ENCODE measurements around the gene PLXNA2. TPM values are rescaled to one million over a fixed set of nuclear protein-coding genes. Genes with fewer than 3 reads are reported as not detected.

The PLXNA2 gene
- polyA plus RNA-seq, 4 donors = 10.7 to 17.8 (median 12.8) TPM

DNA sequence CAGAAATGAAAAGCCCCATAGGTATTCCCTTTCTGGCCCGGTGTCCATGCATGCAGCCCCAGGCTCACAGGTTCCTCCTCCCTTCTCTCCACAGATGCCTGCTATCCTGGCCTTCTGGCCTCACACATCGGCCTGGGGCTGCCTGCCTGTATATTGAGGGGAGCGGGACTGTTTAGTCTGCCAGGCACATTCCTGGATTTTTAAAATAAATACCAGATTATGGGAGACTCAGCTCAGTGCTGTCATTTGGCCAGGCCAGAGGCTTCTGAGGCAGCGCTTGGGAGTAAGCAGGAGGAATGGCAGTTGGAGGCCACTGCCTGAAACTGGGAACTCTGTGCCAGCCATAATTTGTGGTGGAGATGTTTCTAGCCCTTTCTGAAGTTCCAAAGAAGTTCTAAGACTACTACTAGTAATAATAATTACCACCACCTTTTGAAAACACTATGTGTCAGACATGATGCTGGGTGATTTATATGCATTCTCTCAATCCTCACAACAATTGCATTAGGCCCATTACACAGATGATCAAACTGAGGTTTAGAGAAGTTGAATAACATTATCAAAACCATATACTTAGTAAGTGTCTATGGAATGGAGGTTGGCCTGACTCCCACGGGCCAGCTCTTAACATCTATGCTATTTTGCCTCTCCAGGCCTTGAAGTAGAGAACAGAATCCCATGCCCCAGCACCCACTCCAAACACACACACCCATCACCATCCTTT is 107.6 kb downstream of the PLXNA2 start:
- H3K4me1 ChIP-seq (ENCODE audit: control insufficient read depth in 3 of 3, insufficient read depth in 2 of 3, low read depth in 1 of 3, low read length in 2 of 3) = peaks cover 0 to 25% (median 3%) of the 10 kb centered on the region in 3 donors
- H3K9me3 ChIP-seq (ENCODE audit: control insufficient read depth in 2 of 2, insufficient read depth in 1 of 2, low read depth in 1 of 2, low read length in 1 of 2) = no peaks in the 10 kb centered on the region
- FAIRE-seq = no peak
- 77 to 86% (median 86%) methylated on average over 5 of the region's 5 CpGs for WGBS, 3 donors
- H3K27me3 ChIP-seq (ENCODE audit: control insufficient read depth in 3 of 3, insufficient read depth in 3 of 3, low read length in 3 of 3) = no peaks in the 10 kb centered on the region
- H3K27ac ChIP-seq (ENCODE audit: low read depth in 1 of 3, low read length in 2 of 3) = no peak overlapping the region
- peaks cover 0 to 17% (median 2%) of the 10 kb centered on the region in 3 donors for H3K36me3 ChIP-seq (ENCODE audit: control insufficient read depth in 3 of 3, insufficient read depth in 2 of 3, low read depth in 1 of 3, low read length in 3 of 3)
- no peak for DNase-seq
- no peak overlapping the region for H3K4me3 ChIP-seq (ENCODE audit: low read depth in 1 of 3, low read length in 3 of 3)

DNA sequence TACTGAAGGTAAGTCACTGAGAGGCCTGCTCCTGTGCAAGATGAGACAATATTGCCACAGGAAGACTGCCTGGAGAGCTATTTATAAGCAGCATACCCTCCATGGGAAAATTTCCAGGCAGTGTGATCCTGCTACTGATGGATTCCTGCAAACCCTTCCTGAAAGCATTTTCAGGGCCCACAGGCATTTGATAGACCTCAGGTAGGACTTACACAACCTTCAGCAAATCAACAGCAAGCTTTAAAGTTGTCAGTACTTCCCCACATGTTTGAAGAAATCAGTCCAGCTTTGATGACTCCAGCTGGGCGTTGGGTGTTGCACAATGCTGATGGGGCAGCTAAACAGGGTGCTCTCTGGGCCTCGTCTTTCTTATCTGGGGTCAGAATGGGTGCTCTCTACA is 108.8 kb downstream of the PLXNA2 start:
- no peaks in the 10 kb centered on the region for H3K9me3 ChIP-seq (ENCODE audit: control insufficient read depth in 2 of 2, insufficient read depth in 1 of 2, low read depth in 1 of 2, low read length in 1 of 2)
- H3K4me3 ChIP-seq (ENCODE audit: low read depth in 1 of 3, low read length in 3 of 3) = no peak overlapping the region
- no peaks in the 10 kb centered on the region for H3K27me3 ChIP-seq (ENCODE audit: control insufficient read depth in 3 of 3, insufficient read depth in 3 of 3, low read length in 3 of 3)
- peaks cover 0 to 18% (median 3%) of the 10 kb centered on the region in 3 donors for H3K4me1 ChIP-seq (ENCODE audit: control insufficient read depth in 3 of 3, insufficient read depth in 2 of 3, low read depth in 1 of 3, low read length in 2 of 3)
- H3K27ac ChIP-seq (ENCODE audit: low read depth in 1 of 3, low read length in 2 of 3) = no peak overlapping the region
- WGBS, 3 donors = 0 to 54% (median 25%) methylated on average over 2 of the region's 2 CpGs
- DNase-seq = peak; percentile 43 to 71
- no peak for FAIRE-seq
- peaks cover 0 to 15% (median 2%) of the 10 kb centered on the region in 3 donors for H3K36me3 ChIP-seq (ENCODE audit: control insufficient read depth in 3 of 3, insufficient read depth in 2 of 3, low read depth in 1 of 3, low read length in 3 of 3)

DNA sequence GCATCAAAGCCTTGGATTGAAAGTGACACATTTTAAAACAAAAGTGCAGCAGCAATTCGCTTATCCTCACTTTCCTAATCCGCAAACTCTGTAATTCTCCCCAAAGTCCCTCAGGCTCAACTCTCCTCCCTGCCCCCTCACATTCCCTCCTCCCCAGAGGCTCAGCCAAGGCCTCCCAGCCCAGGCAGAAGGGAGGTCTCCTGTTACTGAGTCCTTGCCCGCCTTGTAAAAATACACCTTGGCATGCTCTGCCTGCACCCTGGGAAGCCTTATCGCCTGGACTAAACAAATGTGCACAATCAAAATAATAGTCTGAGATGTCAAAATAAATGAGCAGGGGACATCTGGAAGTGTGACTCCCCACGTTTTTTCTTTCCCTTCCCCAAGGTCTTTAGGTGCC is 109.7 kb downstream of the PLXNA2 start:
- H3K9me3 ChIP-seq (ENCODE audit: control insufficient read depth in 2 of 2, insufficient read depth in 1 of 2, low read depth in 1 of 2, low read length in 1 of 2) = no peaks in the 10 kb centered on the region
- H3K27ac ChIP-seq (ENCODE audit: low read depth in 1 of 3, low read length in 2 of 3) = no peak overlapping the region
- H3K4me1 ChIP-seq (ENCODE audit: control insufficient read depth in 3 of 3, insufficient read depth in 2 of 3, low read depth in 1 of 3, low read length in 2 of 3) = peaks cover 0 to 18% (median 3%) of the 10 kb centered on the region in 3 donors
- H3K27me3 ChIP-seq (ENCODE audit: control insufficient read depth in 3 of 3, insufficient read depth in 3 of 3, low read length in 3 of 3) = no peaks in the 10 kb centered on the region
- FAIRE-seq (no peak), DNase-seq (no peak)
- 68 to 69% (median 69%) methylated on average over 5 of the region's 5 CpGs for WGBS, 3 donors
- peaks cover 0 to 12% (median 2%) of the 10 kb centered on the region in 3 donors for H3K36me3 ChIP-seq (ENCODE audit: control insufficient read depth in 3 of 3, insufficient read depth in 2 of 3, low read depth in 1 of 3, low read length in 3 of 3)
- H3K4me3 ChIP-seq (ENCODE audit: low read depth in 1 of 3, low read length in 3 of 3) = no peak overlapping the region

DNA sequence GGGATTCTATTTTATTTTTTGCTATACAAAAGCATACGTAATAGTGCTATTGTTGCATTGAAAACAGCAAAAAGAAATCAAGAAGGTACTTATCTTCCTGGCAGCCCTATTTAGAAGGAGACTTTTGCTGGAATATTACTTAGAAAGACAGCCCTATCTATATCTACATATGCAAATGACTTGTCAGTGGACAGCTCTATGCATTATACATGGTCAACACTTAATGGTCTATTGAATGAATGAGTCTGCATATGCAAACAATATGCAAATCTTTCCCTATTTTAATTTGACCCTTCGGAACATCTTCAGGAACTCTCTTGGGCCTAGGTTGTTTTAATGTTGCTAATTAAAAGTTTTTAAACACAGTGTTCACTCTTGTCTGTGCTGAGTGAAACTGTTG is 110.8 kb downstream of the PLXNA2 start:
- H3K4me3 ChIP-seq (ENCODE audit: low read depth in 1 of 3, low read length in 3 of 3) = no peak overlapping the region
- H3K36me3 ChIP-seq (ENCODE audit: control insufficient read depth in 3 of 3, insufficient read depth in 2 of 3, low read depth in 1 of 3, low read length in 3 of 3) = peaks cover 0 to 10% (median 0%) of the 10 kb centered on the region in 3 donors
- peaks cover 0 to 15% (median 3%) of the 10 kb centered on the region in 3 donors for H3K4me1 ChIP-seq (ENCODE audit: control insufficient read depth in 3 of 3, insufficient read depth in 2 of 3, low read depth in 1 of 3, low read length in 2 of 3)
- no peaks in the 10 kb centered on the region for H3K27me3 ChIP-seq (ENCODE audit: control insufficient read depth in 3 of 3, insufficient read depth in 3 of 3, low read length in 3 of 3)
- WGBS, 3 donors = 92 to 94% (median 92%) methylated on average over 2 of the region's 2 CpGs
- DNase-seq (no peak), FAIRE-seq (no peak)
- H3K27ac ChIP-seq (ENCODE audit: low read depth in 1 of 3, low read length in 2 of 3) = no peak overlapping the region
- no peaks in the 10 kb centered on the region for H3K9me3 ChIP-seq (ENCODE audit: control insufficient read depth in 2 of 2, insufficient read depth in 1 of 2, low read depth in 1 of 2, low read length in 1 of 2)

DNA sequence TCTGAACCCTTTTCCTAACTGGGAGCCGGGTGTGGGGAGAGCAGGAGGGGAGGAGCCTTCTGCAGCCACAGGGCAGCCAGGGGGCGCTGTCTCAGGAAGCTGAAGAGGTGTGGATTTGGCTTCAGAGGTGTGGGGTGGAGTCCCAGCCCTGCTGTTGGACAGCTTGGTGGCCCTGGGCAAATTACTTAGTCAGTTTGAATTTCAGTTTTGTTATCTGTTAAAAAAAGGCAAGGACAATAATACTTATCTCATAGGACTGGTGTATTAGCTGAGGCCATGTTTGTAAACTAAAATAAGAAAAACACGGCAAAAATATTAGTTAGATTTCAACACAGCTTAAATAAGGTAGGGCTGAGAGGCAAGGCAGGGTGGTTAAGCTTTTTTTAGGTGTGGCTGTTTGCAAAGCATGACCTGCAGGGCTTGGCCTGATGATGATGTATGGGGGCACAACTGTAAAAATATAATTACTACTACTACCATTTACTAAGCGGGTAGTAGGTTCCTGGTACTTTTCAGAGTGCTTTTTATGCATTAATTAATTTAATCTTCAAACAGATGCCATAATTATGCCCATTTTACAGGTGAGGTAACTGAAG is 111.8 kb downstream of the PLXNA2 start:
- WGBS, 3 donors = 13 to 36% (median 29%) methylated on average over 4 of the region's 4 CpGs
- Histone ChIP-seq H3K4me3 (ENCODE audit: low read depth in 1 of 3, low read length in 3 of 3) (no peak overlapping the region), H3K27me3 (ENCODE audit: control insufficient read depth in 3 of 3, insufficient read depth in 3 of 3, low read length in 3 of 3) (no peaks in the 10 kb centered on the region), H3K36me3 (ENCODE audit: control insufficient read depth in 3 of 3, insufficient read depth in 2 of 3, low read depth in 1 of 3, low read length in 3 of 3) (peaks cover 0 to 10% (median 0%) of the 10 kb centered on the region in 3 donors), H3K27ac (ENCODE audit: low read depth in 1 of 3, low read length in 2 of 3) (peak overlapping the region in 1 of 3 donors; percentile 42), H3K4me1 (ENCODE audit: control insufficient read depth in 3 of 3, insufficient read depth in 2 of 3, low read depth in 1 of 3, low read length in 2 of 3) (peaks cover 0 to 15% (median 3%) of the 10 kb centered on the region in 3 donors), H3K9me3 (ENCODE audit: control insufficient read depth in 2 of 2, insufficient read depth in 1 of 2, low read depth in 1 of 2, low read length in 1 of 2) (no peaks in the 10 kb centered on the region)
- DNase-seq = peak; percentile 90 to 92
- no peak for FAIRE-seq

DNA sequence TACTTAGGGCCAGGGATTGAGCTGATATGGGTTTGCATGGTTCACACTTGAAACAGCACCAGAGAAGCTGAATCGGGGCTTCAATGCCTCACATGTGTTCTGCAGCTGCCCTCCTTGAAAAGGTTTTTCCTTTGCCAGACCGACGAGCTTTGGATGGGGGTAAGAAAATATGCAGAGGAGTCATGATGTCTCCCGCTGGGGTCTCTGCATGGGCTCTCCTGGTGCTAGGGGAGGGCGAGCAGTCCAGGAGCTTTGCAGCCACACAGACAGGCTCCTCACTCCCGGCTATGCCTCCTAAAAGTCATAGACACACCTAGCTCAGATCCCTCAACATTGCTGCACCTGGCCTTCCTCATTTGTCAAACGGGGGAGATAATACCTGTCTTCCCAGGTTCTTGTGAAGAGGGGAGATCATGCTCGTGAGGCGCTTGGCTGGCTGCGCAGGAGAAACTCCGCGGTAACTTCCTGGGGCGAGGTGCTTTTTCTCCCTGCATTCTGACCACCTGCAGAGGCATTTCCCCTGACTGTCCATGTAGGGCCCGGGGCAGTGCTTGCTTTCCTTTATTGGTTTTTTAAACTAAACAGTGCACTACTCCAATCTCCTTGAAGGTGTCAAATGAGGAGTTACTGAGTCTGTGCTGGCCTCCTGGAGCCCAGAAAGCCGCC is 112.4 kb downstream of the PLXNA2 start:
- peaks cover 0 to 15% (median 3%) of the 10 kb centered on the region in 3 donors for H3K4me1 ChIP-seq (ENCODE audit: control insufficient read depth in 3 of 3, insufficient read depth in 2 of 3, low read depth in 1 of 3, low read length in 2 of 3)
- H3K9me3 ChIP-seq (ENCODE audit: control insufficient read depth in 2 of 2, insufficient read depth in 1 of 2, low read depth in 1 of 2, low read length in 1 of 2) = no peaks in the 10 kb centered on the region
- no peak for FAIRE-seq
- WGBS, 3 donors = 14 to 45% (median 24%) methylated on average over 15 of the region's 15 CpGs
- H3K27ac ChIP-seq (ENCODE audit: low read depth in 1 of 3, low read length in 2 of 3) = peak overlapping the region in 1 of 3 donors; percentile 42
- no peak for DNase-seq
- H3K36me3 ChIP-seq (ENCODE audit: control insufficient read depth in 3 of 3, insufficient read depth in 2 of 3, low read depth in 1 of 3, low read length in 3 of 3) = peaks cover 0 to 11% (median 0%) of the 10 kb centered on the region in 3 donors
- H3K4me3 ChIP-seq (ENCODE audit: low read depth in 1 of 3, low read length in 3 of 3) = no peak overlapping the region
- H3K27me3 ChIP-seq (ENCODE audit: control insufficient read depth in 3 of 3, insufficient read depth in 3 of 3, low read length in 3 of 3) = no peaks in the 10 kb centered on the region

DNA sequence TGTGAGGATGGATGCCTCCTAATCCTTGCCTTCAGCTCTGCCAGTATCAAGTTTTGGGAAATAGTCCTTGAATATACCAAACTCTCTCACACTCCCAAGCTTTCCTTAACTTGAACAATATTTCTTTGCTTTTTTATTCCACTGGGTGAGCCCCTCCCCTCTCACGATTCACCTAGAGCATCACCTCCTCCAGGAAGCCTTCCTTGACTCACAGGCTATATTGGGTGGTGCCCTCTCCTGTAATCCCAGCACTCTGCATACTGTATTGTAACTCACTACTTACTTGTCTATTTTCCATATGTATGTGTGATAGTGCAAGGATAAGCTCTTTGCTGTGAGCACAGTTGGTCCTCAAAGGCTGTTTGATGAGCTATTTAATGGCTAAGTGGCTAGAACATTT is 114.7 kb downstream of the PLXNA2 start:
- no peak for DNase-seq
- FAIRE-seq = no peak
- no peaks in the 10 kb centered on the region for H3K27me3 ChIP-seq (ENCODE audit: control insufficient read depth in 3 of 3, insufficient read depth in 3 of 3, low read length in 3 of 3)
- H3K9me3 ChIP-seq (ENCODE audit: control insufficient read depth in 2 of 2, insufficient read depth in 1 of 2, low read depth in 1 of 2, low read length in 1 of 2) = no peaks in the 10 kb centered on the region
- H3K27ac ChIP-seq (ENCODE audit: low read depth in 1 of 3, low read length in 2 of 3) = no peak overlapping the region
- 86 to 97% (median 87%) methylated on average over 1 of the region's 1 CpG for WGBS, 3 donors
- peaks cover 0 to 3% (median 0%) of the 10 kb centered on the region in 3 donors for H3K36me3 ChIP-seq (ENCODE audit: control insufficient read depth in 3 of 3, insufficient read depth in 2 of 3, low read depth in 1 of 3, low read length in 3 of 3)
- peaks cover 0 to 10% (median 3%) of the 10 kb centered on the region in 3 donors for H3K4me1 ChIP-seq (ENCODE audit: control insufficient read depth in 3 of 3, insufficient read depth in 2 of 3, low read depth in 1 of 3, low read length in 2 of 3)
- H3K4me3 ChIP-seq (ENCODE audit: low read depth in 1 of 3, low read length in 3 of 3) = no peak overlapping the region

DNA sequence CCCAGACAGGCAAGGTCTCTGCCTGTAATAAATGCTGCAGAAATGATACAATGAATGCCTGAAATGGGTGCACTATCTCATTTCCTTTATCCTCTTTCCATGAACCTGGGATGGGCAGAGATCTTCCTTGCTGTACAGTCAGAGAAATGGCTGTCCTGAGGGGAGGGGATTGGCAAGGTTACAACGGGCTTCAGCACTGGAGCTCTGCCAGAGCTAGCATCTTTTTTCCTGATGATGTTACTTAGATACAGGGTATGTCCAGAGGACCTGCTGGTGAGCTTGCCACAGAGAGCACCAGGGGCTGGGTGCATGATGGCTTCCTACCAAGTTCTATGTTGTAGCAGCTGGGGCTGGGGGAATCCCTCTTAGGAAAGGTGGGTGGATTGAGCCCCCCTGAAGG is 115.1 kb downstream of the PLXNA2 start:
- 8 to 24% (median 14%) methylated on average over 1 of the region's 1 CpG for WGBS, 3 donors
- no peak for FAIRE-seq
- DNase-seq = no peak
- no peak overlapping the region for H3K27ac ChIP-seq (ENCODE audit: low read depth in 1 of 3, low read length in 2 of 3)
- no peaks in the 10 kb centered on the region for H3K27me3 ChIP-seq (ENCODE audit: control insufficient read depth in 3 of 3, insufficient read depth in 3 of 3, low read length in 3 of 3)
- no peak overlapping the region for H3K4me3 ChIP-seq (ENCODE audit: low read depth in 1 of 3, low read length in 3 of 3)
- peaks cover 0 to 10% (median 3%) of the 10 kb centered on the region in 3 donors for H3K4me1 ChIP-seq (ENCODE audit: control insufficient read depth in 3 of 3, insufficient read depth in 2 of 3, low read depth in 1 of 3, low read length in 2 of 3)
- no peaks in the 10 kb centered on the region for H3K9me3 ChIP-seq (ENCODE audit: control insufficient read depth in 2 of 2, insufficient read depth in 1 of 2, low read depth in 1 of 2, low read length in 1 of 2)
- H3K36me3 ChIP-seq (ENCODE audit: control insufficient read depth in 3 of 3, insufficient read depth in 2 of 3, low read depth in 1 of 3, low read length in 3 of 3) = peaks cover 0 to 3% (median 0%) of the 10 kb centered on the region in 3 donors
